GM18499 (cell line): ENCODE data around the gene RPL18A.

Experiments
- ATAC-seq: cut with Tn5 transposase; IDR thresholded peaks from one replicate; pipeline ENCODE4 v1.9.1; 2021; ENCODE audit warnings: moderate number of reproducible peaks; ENCODE audit not compliant: insufficient read depth, unreplicated experiment

Gene RPL18A

DNA sequence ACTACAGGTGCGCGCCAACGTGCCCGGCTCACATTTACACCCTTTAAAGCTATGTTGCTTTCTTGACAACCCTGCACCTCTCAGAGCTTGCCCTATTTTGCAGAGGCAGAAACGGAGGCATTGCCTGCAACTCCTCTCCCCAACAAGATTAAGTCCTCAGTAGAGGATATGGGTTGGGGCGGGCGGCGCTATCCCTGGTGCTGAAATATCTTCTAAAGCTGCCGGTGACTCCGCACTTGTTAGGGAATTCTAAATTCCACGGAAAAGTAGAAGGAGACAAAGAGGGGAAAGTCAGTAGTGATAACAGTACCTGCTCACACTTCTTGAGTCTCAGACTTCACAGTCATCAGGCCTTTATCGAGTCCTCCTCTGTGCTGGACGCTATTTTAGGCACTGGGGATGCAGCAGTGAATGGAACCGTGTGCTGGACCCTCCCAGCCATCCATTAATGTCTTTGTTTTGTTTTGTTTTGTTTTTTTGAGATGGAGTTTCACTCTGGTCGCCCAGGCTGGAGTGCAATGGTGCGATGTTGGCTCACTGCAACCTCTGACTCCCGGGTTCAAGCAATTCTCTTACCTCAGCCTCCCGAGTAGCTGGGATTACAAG lies 30.0 kb downstream of the RPL18A start:
- no peak for ATAC-seq

DNA sequence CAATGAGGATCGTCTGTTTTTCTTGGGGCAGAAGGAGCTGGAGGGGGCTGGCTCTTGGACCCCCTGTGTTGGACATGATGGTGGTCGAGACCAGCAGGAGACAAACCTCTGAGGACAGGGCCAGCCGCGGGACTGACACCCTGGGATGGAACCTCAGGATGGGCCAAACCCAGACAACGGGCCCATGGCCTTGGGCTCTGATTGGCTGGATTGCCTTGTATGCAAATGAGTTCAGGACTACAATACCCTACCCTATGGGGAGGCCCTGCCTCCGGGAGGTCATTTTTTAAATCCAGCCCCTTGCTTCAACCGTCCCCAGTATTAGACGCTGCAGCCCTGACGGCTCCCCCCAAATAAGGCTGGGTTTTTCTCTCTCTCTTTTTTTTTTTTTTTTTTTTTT lies 34.1 kb downstream of the RPL18A start:
- ATAC-seq = no peak

DNA sequence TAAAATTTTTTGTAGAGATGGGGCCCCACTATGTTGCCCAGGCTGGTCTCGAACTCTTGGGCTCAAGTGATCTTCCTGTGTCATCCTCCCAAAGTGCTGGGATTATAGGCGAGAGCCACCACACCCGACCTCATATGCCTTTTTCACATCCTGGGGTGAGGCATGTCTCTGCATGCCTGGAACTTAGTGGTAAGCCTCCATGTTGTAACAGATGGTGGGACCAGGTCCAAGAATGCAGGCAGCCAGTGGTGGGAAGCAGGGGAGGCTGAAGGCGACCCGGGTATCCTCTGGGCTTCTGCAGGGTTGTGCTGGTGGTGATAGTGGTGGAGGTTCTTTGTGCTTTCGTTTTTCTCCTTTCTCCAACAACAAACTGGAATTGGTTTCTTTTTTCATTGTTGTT lies 43.0 kb downstream of the RPL18A start:
- ATAC-seq = no peak

DNA sequence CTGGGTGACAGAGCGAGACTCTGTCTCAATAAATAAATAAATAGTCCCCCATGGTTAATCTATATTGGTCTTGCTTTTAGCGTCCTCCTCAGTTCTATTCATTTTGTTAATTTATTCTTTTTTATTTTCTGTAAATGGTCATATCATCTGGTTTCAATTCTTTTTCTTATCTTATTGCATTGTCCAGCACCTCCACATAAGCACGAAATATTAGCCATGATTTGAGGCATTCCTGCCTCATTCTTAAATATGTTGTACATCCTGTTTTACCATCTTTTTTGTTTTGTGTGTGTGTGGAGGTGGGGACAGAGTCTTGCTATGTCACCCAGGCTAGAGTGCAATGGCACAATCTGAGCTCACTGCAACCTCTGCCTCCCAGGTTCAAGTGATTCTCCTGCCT lies 48.5 kb downstream of the RPL18A start:
- no peak for ATAC-seq

DNA sequence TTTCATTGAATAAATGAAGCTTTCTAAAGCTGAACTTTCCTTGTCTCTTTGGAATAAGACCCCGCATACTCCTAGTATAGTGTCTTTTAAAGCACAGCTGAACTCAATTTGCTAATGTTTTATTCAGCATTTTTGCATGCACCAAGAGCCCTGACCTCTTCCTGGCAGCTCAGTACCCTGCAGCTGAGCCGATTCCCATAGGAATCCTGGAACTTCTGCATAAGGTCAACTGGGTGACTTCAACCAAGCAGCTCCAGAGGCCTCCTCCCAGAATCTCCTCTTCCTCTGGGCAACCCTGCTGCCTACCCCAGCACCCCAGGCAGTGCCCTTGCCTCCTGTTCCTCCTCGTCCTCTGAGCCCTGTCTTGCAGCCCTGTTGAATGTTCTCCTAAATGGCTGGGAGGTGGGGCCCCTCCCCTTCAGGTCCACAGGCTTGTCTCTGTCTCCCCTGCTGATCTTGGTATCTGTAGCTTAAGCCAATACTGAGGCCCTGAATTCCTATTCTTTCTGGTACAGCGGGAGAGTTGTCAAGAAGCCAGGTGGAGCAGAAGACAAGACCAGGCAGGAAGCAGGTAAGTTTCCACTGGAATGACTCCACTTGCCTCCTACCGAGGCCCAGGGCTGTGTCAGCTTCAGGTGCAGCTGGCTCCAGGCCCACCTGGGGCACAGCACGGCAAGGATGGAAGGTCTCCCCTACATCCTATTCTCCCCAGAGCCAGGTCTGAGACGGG lies 49.5 kb downstream of the RPL18A start:
- no peak for ATAC-seq

DNA sequence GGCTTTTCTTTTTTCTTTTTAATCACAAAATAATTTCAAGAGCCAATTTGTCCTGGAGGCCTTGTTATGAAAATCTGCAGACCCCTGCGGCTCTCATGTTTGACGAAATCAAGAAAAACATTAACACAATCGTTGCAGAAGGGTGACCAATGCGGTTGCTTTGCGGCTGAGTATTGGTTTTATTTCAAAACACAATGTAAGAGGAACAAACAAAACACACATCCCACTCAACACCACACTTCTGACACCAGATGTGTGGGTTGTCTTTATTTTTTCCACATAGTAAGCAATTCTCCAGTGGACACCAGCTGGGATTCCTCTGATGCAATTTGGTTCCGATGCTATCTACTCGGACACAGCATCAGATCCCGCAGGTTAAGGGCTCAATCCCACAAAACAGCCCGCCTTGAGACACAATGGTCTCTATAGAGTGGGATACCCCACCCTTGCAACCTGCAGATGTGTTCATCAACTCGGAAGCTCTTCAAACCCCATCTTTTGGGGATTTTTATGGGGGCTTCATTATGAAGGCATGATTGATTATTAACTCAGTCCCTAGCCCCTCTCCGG lies 51.2 kb downstream of the RPL18A start:
- ATAC-seq = no peak
